ENCODE data around the gene TAF12.

Gene TAF12

GRCh38 chr1:28564310-28564709 is 78.6 kb downstream of the TAF12 start:
- Histone ChIP-seq H3K4me3 (ENCODE audit: low read depth, low read length) (no peak overlapping the region), H3K9me3 (ENCODE audit: severe bottlenecking) (no peaks in the 10 kb centered on the region), H3K36me3 (peaks cover 78% of the 10 kb centered on the region)

GRCh38 chr1:28560886-28561285 is 82.0 kb downstream of the TAF12 start:
- no peak for TF ChIP-seq CTCF (IDR thresholded peaks at IDR 0.05; ENCODE audit: low read depth, low read length)
- H3K27ac ChIP-seq: no peak overlapping the region
- no peak for DNase-seq
- H3K36me3 ChIP-seq: peaks cover 76% of the 10 kb centered on the region
- no peaks in the 10 kb centered on the region for H3K27me3 ChIP-seq (ENCODE audit: insufficient read depth, low read depth, severe bottlenecking)
- H3K9me3 ChIP-seq (ENCODE audit: severe bottlenecking): no peaks in the 10 kb centered on the region
- H3K4me3 ChIP-seq (ENCODE audit: low read depth, low read length): no peak overlapping the region

More at GRCh38 chr1:28564310-28564709, 78.6 kb downstream of the TAF12 start:
- Histone ChIP-seq H3K27me3 (ENCODE audit: insufficient read depth, low read depth, severe bottlenecking) (no peaks in the 10 kb centered on the region), H3K27ac (peak overlapping the region; percentile 24; the same call in 1 of the 2 replicates)
- no peak for TF ChIP-seq CTCF (IDR thresholded peaks at IDR 0.05; ENCODE audit: low read depth, low read length)
- no peak for DNase-seq

All from WERI-Rb-1 (cell line).